ENCODE data around the gene DNER. TPM values are rescaled to one million over a fixed set of nuclear protein-coding genes. Genes with fewer than 3 reads are reported as not detected.

Gene DNER
- total RNA-seq, 2 donors from 2014 or later = 2.6 to 6.0 TPM

- no peak for TF ChIP-seq POLR2A (IDR thresholded peaks at IDR 0.05)
- no peak for TF ChIP-seq CTCF (IDR thresholded peaks at IDR 0.05)
- TF ChIP-seq POLR2AphosphoS5 (IDR thresholded peaks at IDR 0.05) = no peak
- 94% methylated on average over 2 of the region's 2 CpGs for WGBS
- Histone ChIP-seq H3K4me3 (no peak overlapping the region), H3K4me1 (replicated peaks) (no peaks in the 10 kb centered on the region), H3K27ac (no peak overlapping the region), H3K27me3 (replicated peaks; ENCODE audit: insufficient read depth) (no peaks in the 10 kb centered on the region), H3K36me3 (no peaks in the 10 kb centered on the region), H3K9me3 (no peaks in the 10 kb centered on the region)
- DNase-seq (ENCODE audit: low spot score) = no peak
- intact Hi-C loops (cut with DNase I) = no loop called here
Measured at GRCh38 chr2:229437467-229437866, 276.9 kb downstream of the DNER start.

GRCh38 chr2:229434187-229434586 is 280.2 kb downstream of the DNER start:
- TF ChIP-seq POLR2A (IDR thresholded peaks at IDR 0.05) (no peak), POLR2AphosphoS5 (IDR thresholded peaks at IDR 0.05) (no peak), CTCF (IDR thresholded peaks at IDR 0.05) (no peak)
- no peak overlapping the region for H3K27ac ChIP-seq
- WGBS = 47% methylated on average over 2 of the region's 2 CpGs
- no peaks in the 10 kb centered on the region for H3K9me3 ChIP-seq
- H3K36me3 ChIP-seq = no peaks in the 10 kb centered on the region
- H3K4me1 ChIP-seq (replicated peaks) = no peaks in the 10 kb centered on the region
- DNase-seq (ENCODE audit: low spot score) = no peak
- intact Hi-C loops (cut with DNase I) = loop anchor here (5.0 kb wide), 1 partner anchor 153 kb away; no protein-coding TSS in a partner anchor
- H3K4me3 ChIP-seq = no peak overlapping the region
- no peaks in the 10 kb centered on the region for H3K27me3 ChIP-seq (replicated peaks; ENCODE audit: insufficient read depth)

- intact Hi-C loops (cut with DNase I) = loop anchor here (5.0 kb wide), 1 partner anchor 154 kb away; no protein-coding TSS in a partner anchor
- Histone ChIP-seq H3K4me1 (replicated peaks) (no peaks in the 10 kb centered on the region), H3K27ac (no peak overlapping the region), H3K27me3 (replicated peaks; ENCODE audit: insufficient read depth) (no peaks in the 10 kb centered on the region), H3K36me3 (no peaks in the 10 kb centered on the region), H3K4me3 (no peak overlapping the region), H3K9me3 (no peaks in the 10 kb centered on the region)
- no peak for DNase-seq (ENCODE audit: low spot score)
- TF ChIP-seq POLR2AphosphoS5 (IDR thresholded peaks at IDR 0.05) = peak; percentile 5
- TF ChIP-seq POLR2A (IDR thresholded peaks at IDR 0.05) = no peak
- WGBS = 71% methylated on average over 5 of the region's 5 CpGs
Measured at GRCh38 chr2:229433351-229433750, 281.0 kb downstream of the DNER start.

GRCh38 chr2:229431327-229431954 is 282.9 kb downstream of the DNER start:
- no peak overlapping the region for H3K27ac ChIP-seq
- H3K4me1 ChIP-seq (replicated peaks) = no peaks in the 10 kb centered on the region
- TF ChIP-seq POLR2AphosphoS5 (IDR thresholded peaks at IDR 0.05) (no peak), CTCF (IDR thresholded peaks at IDR 0.05) (peak in 3 of 4 experiments; percentile 47 to 51 (median 51))
- no peak overlapping the region for H3K4me3 ChIP-seq
- 36% methylated on average over 2 of the region's 2 CpGs for WGBS
- intact Hi-C loops (cut with DNase I) = loop anchor here (5.0 kb wide), 1 partner anchor 156 kb away; no protein-coding TSS in a partner anchor
- H3K27me3 ChIP-seq (replicated peaks; ENCODE audit: insufficient read depth) = no peaks in the 10 kb centered on the region
- H3K9me3 ChIP-seq = no peaks in the 10 kb centered on the region
- H3K36me3 ChIP-seq = no peaks in the 10 kb centered on the region
- DNase-seq (ENCODE audit: low spot score) = no peak

GRCh38 chr2:229429589-229429988 is 284.8 kb downstream of the DNER start:
- Histone ChIP-seq H3K36me3 (no peaks in the 10 kb centered on the region), H3K9me3 (no peaks in the 10 kb centered on the region), H3K4me1 (replicated peaks) (no peaks in the 10 kb centered on the region), H3K27me3 (replicated peaks; ENCODE audit: insufficient read depth) (no peaks in the 10 kb centered on the region), H3K4me3 (no peak overlapping the region), H3K27ac (no peak overlapping the region)
- TF ChIP-seq POLR2A (IDR thresholded peaks at IDR 0.05) = no peak
- TF ChIP-seq POLR2AphosphoS5 (IDR thresholded peaks at IDR 0.05) = no peak
- no peak for TF ChIP-seq CTCF (IDR thresholded peaks at IDR 0.05)
- DNase-seq (ENCODE audit: low spot score) = no peak
- WGBS = 52% methylated on average over 5 of the region's 5 CpGs
- intact Hi-C loops (cut with DNase I) = no loop called here
